GM06990 (cell line): ENCODE results near the gene TNRC18.

Experiments used
- DNase-seq: peaks from one replicate; pipeline ENCODE4 v3.0.0-alpha.2; 2011; ENCODE audit not compliant: insufficient read length; ENCODE audit errors: extremely low read depth
- H3K27me3 ChIP-seq: replicated peaks from 2 replicates; pipeline ENCODE4 v1.6.0; 2011; ENCODE audit warnings: low read length; ENCODE audit not compliant: control insufficient read depth, insufficient read depth
- H3K36me3 ChIP-seq: 2 replicates; pipeline ENCODE4 v1.5.1; 2011; ENCODE audit warnings: low read length; ENCODE audit not compliant: control insufficient read depth, insufficient read depth
- H3K4me3 ChIP-seq: replicated peaks from 2 replicates; pipeline ENCODE4 v1.5.1; 2011; ENCODE audit warnings: low read depth, mild to moderate bottlenecking, control low read depth, low read length
- TF ChIP-seq, protein P1 (sequence below): IDR thresholded peaks from 2 replicates; pipeline ENCODE4 v1.5.1; 2011; ENCODE audit warnings: low read length, control low read depth, mild to moderate bottlenecking, inconsistent platforms; ENCODE audit not compliant: insufficient read depth, poor library complexity, severe bottlenecking

The TNRC18 gene

DNA sequence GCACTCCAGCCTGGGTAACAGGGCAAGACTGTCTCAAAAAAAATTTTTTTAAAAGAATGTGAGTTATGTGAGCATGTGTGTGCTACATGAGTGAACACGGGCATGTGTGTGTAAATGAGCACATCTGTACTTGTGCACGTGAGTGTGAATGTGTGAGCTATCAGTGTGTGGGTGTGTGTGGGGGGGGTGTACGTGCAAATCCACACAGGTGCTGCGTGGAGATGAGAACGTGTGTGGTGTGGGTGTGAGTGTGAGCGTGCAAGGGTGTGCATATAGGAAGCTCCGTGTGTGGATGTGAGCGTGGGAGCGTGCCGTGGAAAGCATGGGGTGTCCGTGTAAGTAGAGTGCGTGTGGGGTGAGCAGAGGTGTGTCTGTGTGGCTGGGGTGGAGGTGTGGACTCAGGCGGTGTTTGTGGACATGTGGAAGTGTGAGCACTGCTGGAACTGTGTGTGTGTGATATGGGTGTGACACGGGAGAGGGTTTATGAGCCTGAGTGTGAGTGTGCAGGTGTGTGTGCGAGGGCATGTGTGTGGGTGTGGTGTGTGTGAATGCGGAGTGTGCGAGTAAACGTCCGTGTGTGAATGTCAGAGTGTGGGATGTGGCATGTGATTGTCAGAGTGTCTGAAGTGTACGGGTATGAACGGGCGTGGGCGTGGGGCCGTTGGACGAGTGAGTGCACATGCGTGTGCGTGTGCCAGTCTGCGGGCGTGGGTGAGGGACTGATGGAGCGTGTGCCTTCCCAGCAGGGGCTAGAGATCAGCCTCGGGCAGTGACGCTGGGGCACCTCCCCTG is 45.9 kb upstream of the TNRC18 start:
- no peak for DNase-seq
- Histone ChIP-seq H3K4me3 (no peak overlapping the region), H3K36me3 (no peaks in the 10 kb centered on the region), H3K27me3 (no peaks in the 10 kb centered on the region)
- TF ChIP-seq, protein P1, sequence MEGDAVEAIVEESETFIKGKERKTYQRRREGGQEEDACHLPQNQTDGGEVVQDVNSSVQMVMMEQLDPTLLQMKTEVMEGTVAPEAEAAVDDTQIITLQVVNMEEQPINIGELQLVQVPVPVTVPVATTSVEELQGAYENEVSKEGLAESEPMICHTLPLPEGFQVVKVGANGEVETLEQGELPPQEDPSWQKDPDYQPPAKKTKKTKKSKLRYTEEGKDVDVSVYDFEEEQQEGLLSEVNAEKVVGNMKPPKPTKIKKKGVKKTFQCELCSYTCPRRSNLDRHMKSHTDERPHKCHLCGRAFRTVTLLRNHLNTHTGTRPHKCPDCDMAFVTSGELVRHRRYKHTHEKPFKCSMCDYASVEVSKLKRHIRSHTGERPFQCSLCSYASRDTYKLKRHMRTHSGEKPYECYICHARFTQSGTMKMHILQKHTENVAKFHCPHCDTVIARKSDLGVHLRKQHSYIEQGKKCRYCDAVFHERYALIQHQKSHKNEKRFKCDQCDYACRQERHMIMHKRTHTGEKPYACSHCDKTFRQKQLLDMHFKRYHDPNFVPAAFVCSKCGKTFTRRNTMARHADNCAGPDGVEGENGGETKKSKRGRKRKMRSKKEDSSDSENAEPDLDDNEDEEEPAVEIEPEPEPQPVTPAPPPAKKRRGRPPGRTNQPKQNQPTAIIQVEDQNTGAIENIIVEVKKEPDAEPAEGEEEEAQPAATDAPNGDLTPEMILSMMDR, result no peak

DNA sequence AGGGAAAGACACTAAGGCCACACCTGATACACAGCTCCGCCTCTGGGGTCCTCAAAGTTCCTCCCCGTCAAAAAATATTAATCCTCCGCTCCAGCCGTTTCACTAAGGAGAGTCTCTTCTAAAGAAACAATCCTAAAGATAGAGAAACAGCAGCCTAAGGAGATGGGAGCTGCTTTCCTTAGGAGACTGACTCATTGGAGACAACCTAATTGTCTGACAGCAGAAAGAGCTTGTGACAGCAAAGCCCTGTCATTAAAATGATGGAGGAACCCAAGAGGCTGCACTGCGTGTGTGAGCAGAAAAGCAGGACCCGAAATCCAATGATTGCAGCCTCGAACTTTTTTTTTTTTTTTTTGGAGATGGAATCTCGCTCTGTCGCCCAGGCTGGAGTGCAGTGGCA is 44.0 kb upstream of the TNRC18 start:
- H3K36me3 ChIP-seq, result no peaks in the 10 kb centered on the region
- no peak for DNase-seq
- H3K4me3 ChIP-seq, result no peak overlapping the region
- H3K27me3 ChIP-seq, result no peaks in the 10 kb centered on the region
- TF ChIP-seq, protein P1, result no peak

DNA sequence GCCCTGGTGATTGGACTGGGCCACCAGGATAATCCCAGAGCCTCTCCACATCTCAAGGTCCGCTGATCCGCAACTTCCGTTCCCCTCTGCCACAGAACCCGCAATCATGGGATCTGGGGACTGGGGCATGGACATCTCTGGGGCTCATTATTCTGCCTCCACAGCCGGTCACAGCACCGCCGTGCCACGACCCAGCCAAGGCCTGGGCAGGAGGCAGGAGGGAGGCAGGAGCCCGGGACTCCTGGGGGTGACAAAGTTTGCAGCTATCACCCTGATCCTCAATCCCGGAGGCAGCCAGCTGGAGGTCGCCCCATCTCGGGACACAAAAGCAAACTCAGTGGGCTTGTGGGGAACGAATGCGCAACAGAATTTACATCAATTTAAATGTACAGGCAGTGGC is 42.9 kb upstream of the TNRC18 start:
- no peak overlapping the region for H3K4me3 ChIP-seq
- no peaks in the 10 kb centered on the region for H3K27me3 ChIP-seq
- no peaks in the 10 kb centered on the region for H3K36me3 ChIP-seq
- DNase-seq, result no peak
- TF ChIP-seq, protein P1, result no peak

DNA sequence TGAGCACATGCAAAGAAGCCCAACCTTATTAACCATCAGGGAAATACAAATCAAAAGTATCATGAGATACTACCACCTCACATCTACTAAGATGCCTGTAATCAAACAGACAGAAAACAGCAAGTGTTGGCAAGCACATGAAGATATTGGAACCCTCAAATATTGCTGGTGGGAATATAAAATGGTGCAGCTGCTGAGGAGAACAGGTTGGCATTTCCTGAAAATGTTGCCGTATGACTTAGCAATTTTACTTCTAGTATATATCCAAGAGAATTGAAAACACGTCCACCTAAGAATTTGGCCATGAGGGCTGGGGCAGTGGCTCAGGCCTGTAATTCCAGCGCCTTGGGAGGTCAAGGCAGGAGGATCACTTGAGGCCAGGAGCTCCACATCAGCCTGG is 39.4 kb upstream of the TNRC18 start:
- TF ChIP-seq, protein P1, result no peak
- Histone ChIP-seq H3K36me3 (no peaks in the 10 kb centered on the region), H3K4me3 (no peak overlapping the region), H3K27me3 (no peaks in the 10 kb centered on the region)
- DNase-seq, result no peak

DNA sequence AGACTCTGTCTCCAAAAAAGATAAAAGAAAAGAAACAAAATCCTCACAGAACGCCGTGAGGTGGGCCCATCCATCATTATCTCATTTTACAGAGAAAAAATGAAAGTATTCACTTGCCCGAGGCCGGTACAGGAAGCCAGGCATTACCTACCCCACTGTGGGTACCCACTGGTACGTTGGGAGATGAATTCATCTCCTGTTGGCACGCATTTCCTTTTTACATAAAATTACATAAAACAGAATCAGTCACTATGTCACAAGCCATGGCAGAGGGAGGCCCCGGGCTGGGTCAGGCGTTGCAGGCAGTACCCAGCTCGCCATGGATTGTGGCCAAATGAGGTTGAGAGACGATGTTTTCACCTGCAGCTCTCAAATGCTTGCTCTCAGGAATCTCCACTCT is 38.6 kb upstream of the TNRC18 start:
- Histone ChIP-seq H3K4me3 (no peak overlapping the region), H3K36me3 (no peaks in the 10 kb centered on the region), H3K27me3 (no peaks in the 10 kb centered on the region)
- DNase-seq, result no peak
- TF ChIP-seq, protein P1, result no peak

DNA sequence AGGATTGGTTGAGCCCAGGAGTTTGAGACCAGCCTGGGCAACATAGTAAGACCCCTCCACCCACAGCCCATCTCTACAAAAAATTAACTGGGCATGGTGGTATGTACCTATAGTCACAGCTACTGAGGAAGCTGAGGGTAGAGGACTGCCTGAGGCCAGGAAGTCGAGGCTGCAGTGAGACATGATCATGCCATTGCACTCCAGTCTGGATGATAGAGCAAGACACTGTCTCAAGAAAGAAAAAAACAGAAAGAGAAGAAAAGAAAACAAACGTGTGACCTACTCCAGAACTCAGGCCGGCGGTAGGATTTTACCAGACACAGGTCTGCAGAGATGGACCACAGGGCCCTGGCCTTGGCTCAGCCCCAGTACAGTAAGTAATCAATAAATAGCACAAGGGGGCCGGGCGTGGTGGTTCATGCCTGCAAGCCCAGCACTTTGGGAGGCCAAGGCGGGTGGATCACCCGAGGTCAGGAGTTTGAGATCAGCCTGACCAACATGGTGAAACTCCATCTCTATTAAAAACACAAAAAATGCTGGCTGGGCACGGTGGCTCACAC is 35.4 kb upstream of the TNRC18 start:
- Histone ChIP-seq H3K36me3 (no peaks in the 10 kb centered on the region), H3K4me3 (no peak overlapping the region), H3K27me3 (no peaks in the 10 kb centered on the region; the same call in 1 of the 2 replicates)
- no peak for DNase-seq
- TF ChIP-seq, protein P1, result no peak
